ENCODE measurements around the gene PAK6.
A peak's percentile ranks its signal among the peaks of the same experiment; 100 is the strongest.

PAK6 gene

DNA sequence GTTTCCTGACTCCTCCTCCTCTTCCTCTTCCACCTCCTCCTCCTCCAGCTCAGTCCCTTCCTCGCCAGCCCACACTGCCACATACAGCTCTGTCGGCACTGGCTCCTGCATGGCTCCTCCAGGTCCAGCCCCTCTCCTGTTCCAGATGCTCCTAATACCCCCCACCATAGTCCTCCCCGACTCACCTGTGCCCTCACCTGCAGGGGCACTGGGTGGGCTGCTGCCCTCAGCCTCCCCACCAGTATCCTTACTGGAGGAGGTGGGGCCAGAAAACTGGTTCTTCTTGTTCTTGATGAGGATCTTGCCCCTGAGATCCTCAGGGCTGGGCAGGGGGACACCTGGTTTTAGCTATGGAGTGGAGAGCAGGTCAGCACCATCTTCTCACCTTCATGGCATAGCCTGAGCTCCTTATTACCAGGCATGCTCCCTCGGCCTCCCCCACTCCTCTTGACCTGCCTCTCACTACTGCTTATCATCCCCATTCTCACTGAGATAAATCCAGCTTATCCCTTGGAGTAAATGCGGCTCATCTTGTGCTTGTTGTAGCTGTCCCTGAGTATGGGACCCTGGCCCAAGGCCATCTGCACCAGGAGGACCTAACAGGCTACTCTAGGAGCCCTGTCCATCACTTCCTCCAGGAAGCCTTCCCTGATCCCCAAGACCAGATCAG is 57.8 kb downstream of the PAK6 start:
- DNase-seq = no peak
- in situ Hi-C loops (cut with MboI; ENCODE audit: low pct_unique_long_range_greater_than_20kb, low sequenced_read_pairs) = no loop called here

DNA sequence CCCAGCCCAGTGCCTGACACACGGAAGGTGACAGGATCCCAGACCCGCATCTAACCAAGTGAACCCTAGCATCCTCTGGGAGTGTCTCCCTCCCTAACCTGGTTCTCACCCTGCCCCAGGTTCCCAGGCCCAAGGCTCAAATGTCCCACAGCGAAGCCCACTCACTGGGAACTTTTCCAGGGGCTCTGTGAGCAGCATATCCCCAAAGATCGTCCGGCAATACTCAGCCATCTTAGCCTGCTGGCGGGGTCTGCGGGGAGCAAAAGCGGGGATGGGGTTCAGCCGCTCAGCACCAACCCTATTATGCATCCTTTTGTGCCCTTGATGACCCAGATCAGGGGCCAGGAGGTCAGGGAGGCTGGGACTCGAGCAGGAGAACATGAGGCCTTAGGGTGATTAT is 58.5 kb downstream of the PAK6 start:
- in situ Hi-C loops (cut with MboI; ENCODE audit: low pct_unique_long_range_greater_than_20kb, low sequenced_read_pairs) = no loop called here
- no peak for DNase-seq

DNA sequence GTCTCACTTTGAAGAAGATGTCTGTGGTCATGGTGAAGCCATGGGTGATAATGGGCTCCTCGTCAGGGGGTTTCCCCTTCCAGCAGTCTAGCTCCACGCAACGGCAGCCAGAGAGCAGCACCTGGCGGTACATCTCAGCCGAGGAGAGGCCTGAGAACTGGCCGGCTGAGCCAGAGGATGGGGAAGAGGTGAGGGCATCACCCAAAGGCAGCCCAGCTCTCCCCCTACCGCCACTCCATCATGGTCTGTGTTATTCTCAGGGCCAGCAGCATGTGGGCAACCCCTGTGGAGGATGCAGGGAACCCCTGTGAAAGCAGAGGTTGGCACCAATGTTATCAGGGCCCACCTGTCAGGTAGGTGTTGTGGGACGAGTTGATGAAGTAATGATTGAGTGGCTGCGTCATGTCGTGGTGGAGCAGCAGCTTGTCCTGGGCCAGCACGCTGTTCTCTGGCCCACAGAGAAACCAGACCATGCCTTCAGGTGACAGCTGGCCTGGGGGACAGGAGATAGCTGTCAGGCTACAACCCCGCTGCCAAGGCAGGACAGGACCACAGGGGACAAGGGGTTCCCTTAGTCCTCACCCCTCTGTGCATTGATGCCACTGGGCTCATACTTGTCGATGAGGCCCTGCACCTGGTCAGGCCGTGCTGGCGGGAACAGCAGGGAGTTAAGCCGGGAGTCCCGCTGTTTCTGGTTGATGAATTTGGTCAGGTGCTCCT is 59.5 kb downstream of the PAK6 start:
- in situ Hi-C loops (cut with MboI; ENCODE audit: low pct_unique_long_range_greater_than_20kb, low sequenced_read_pairs) = no loop called here

DNA sequence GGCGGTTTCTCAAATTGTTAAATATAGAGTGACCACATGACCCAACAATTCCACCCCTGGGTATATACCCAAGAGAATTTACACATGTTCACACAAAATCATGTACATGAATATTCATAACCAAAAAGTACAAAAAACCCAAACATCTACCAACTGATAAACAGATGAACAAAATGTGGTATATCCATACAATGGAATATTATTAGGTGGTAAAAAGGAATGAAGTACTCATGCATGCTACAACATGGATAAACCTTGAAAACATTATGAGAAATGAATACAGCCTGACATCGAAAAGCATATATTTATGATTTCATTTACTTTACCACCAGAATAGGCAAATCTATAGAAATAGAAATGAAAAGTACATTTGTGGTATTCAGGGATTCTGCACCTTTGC is 61.5 kb downstream of the PAK6 start:
- in situ Hi-C loops (cut with MboI; ENCODE audit: low pct_unique_long_range_greater_than_20kb, low sequenced_read_pairs) = no loop called here
- no peak for DNase-seq

More for the DNA sequence above, 59.5 kb downstream of the PAK6 start:
- DNase-seq = no peak

DNA sequence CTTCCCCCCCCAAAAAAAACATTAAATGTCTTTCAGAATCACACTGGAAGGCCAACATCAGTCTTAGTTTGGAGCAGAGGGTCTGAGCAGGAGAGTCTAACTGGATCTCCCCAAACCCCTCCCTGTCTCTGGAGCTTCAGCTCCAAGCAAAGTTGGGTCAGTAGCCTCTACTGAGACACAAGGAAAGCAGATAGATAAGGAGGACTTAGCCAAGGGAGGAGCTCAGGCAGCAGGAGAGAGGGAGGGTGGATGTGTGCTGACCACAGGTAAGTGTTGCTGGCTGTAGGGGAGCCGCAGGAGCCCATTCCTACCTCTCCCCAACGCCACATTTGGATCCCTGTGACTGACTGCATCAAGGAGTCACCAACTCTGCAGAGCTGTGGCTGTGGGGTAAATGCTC is 61.9 kb downstream of the PAK6 start:
- in situ Hi-C loops (cut with MboI; ENCODE audit: low pct_unique_long_range_greater_than_20kb, low sequenced_read_pairs) = no loop called here

DNA sequence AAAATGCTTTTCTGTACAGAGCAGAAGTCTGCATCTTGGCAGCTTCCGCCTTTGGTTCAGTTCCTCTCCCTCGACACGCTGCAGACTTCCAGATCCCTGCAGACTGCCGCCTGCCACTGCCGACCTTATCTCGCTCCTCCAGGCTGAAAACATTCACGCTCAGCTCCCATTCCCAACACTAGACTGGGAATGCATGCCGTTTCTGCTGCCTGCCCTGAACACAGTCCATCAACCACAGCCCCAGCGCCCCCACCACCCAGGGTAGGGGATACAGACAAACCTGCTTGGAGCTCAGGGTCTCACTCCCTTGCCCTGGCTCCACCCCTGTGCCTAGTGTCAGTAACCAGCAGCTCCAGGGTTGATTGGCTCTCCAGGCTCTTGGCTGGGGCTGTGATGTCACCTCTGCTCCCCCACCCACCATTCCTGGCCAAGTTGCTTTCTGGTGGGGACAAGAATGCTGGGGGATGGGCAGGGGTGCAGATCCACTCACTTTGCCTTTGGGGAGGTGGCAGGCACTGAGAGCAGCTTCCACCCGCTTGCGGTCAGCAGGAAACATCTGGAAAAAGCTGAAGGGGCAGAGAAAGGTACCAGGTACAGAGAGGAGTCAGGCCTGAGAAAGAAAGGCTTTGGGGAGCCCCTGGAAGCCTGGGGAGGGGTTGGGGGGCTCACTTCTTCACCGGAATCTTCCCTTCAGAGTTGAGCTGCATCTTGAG is 62.8 kb downstream of the PAK6 start:
- no peak for DNase-seq
- in situ Hi-C loops (cut with MboI; ENCODE audit: low pct_unique_long_range_greater_than_20kb, low sequenced_read_pairs) = no loop called here

More for the DNA sequence above, 61.9 kb downstream of the PAK6 start:
- no peak for DNase-seq

DNA sequence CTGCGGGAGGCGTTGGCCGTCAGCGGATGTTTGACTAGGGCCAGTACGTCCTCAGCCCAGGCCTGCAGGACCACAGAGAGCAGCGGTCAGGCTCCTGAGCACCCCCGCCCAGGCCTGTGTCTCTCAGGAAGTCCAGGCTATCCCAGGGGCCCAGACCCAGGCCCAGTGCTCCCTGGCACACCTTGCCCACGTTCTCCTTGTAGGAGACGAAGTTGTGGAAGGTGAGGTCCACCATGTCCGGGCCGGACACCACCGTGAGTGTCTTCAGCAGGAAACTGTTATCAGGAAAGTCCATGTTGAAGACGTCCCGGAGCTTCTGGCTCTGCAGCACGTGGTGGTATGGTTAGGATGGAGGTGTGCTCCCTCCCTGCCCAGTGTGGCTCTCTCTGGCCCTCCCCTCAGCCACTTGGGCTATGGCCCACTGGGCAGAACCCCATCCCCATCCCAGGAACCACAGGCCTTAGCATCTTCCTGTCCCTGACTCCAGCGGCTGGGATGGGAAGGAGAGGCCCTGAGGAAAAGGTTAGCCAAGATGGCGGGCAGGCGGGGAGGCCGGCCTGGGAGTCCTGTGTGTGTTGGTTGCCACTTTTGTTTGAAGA is 63.5 kb downstream of the PAK6 start:
- DNase-seq = no peak

DNA sequence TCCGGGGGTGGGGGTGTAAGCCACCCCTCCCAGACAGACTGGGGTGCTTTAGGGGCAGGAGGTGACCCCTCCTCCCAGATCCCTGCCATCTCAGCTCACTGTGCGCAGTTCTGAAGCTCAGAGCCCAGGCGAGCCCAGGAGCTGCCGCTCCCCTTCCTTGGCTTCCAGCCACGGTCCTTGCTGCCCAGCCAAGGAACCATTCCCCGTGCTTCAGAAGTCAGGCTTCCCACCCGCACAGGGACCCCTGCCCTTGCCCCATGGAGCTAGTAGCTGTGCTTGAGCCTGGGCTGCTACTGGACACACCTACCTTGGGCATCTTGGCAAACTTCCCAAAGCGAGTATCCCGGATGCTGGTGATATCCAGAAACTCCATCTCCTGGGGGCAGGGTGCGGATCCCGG is 64.1 kb downstream of the PAK6 start:
- DNase-seq = no peak
- in situ Hi-C loops (cut with MboI; ENCODE audit: low pct_unique_long_range_greater_than_20kb, low sequenced_read_pairs) = no loop called here

More for the DNA sequence above, 63.5 kb downstream of the PAK6 start:
- in situ Hi-C loops (cut with MboI; ENCODE audit: low pct_unique_long_range_greater_than_20kb, low sequenced_read_pairs) = no loop called here

DNA sequence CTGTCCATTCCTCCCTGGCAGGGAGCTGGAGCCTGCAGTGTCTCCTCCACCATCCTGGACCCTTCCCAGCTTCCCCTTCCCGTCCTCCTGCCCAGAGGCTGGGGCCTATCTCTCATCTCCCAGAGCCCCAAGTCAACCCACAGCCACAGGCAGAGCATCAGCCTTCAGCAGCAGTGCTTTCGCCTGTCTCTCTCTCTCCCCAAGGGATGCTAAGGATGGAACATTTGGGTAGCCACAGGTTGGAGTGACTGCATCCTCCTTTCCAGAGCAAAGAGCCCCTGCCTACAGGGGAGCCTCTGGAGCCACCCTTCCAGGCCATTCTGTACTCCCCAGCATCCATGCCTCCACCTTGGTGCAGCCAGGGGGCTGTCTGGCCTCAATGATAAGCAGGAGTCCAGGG is 64.7 kb downstream of the PAK6 start:
- DNase-seq = no peak
- in situ Hi-C loops (cut with MboI; ENCODE audit: low pct_unique_long_range_greater_than_20kb, low sequenced_read_pairs) = no loop called here

DNA sequence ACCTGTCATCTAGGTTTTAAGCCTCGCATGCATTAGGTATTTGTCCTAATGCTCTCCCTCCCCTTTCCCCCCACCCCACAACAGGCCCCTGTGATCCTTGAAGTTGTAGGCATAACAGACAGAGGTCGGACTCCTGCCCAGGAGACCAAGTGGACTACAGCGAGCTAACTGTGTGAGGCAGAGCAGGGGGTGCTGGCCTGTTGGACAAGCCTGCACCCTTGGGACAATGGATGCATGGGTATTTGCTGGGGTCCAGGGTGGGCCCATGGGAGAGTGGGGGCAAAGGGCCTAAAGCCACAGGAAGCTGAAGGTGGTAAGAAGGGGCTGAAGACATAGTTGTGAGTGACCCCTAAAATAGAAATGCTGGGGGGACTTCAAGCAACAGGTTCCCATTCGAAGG is 66.4 kb downstream of the PAK6 start:
- DNase-seq = no peak
- in situ Hi-C loops (cut with MboI; ENCODE audit: low pct_unique_long_range_greater_than_20kb, low sequenced_read_pairs) = no loop called here

DNA sequence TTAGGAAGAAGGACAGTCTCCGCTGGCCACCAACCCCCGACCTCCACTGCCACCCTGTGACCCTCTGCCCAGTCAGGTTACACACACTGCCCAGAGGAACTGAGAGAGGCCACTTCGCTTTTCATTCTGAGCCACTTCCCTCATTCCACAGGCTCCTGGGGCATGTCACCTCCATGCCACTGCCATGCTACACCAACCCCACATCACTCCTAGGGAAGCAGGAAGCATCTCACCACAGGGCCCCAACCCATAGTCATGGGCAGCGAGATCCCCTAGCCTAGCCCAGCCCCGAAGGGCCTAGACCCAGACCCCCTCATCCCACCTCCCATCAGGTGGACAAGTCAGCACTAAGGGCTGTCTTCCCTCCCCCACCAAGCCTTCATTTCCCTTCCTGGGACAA is 67.5 kb downstream of the PAK6 start:
- DNase-seq = no peak
- in situ Hi-C loops (cut with MboI; ENCODE audit: low pct_unique_long_range_greater_than_20kb, low sequenced_read_pairs) = no loop called here

DNA sequence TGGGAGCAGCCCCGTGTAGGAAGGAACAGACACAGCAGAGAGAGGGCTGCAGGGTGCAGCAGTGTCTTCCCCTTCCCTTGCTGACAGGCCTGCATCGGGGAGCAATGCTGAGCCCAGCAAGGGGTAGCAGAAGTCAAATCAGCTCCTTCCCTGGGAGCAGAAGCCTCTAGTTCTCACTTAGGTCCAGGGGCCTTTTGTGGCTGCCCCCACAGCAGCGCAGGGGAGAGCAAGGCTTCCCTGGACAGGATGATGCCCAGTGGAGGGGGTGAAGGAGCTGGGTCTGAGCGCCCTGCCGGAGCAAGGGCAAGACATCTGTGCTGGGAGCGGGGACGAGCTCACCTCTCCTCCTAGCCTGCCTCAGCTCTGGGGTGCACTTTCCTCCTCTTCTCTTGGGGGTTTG is 68.0 kb downstream of the PAK6 start:
- in situ Hi-C loops (cut with MboI; ENCODE audit: low pct_unique_long_range_greater_than_20kb, low sequenced_read_pairs) = no loop called here
- peak; percentile 32 for DNase-seq

DNA sequence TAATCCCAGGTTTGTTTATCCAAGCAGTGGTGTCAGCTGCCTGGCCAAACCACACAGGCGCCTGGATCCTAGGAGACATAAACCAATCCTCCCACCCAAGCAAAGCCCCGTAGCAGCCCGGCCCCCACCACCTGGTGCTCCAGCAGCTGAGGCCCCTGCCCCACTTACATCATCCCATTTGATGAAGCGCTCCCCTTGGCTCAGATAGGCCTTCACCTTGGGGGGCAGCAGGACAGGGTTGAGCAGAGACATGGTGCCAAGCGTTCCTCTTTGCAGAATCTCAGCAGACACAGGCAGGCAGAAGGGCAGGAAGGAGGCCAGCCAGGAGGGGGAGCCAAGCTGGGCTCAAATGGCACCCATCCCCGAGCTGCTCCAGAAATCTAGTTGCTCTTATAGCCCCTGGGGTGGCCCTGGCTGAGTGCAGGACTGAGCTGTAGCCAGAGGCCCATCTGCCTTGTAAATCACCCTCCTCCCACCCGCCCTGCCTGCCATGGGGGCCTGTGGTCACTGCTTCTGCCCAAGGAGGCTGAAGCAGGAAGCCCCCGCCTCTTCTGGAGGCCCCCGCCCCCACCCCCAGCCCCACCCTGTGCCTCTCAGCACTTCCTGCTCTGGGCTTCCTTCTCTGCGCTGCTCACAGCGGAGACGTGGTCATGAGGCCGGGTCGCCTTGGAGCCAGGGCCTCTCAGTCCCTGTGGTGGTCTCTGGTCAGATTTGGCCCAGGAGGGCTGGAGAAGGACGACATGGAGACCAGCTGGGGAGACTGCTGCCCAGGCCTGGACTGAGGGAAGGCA is 68.8 kb downstream of the PAK6 start, which contains the start of gene PLCB2:
PLCB2 (minus strand) TSS at position 515 of the 791 bp plus-strand sequence; CDS start at position 252, 263 bp downstream.
- in situ Hi-C loops (cut with MboI; ENCODE audit: low pct_unique_long_range_greater_than_20kb, low sequenced_read_pairs) = no loop called here
- DNase-seq = peak; percentile 86

DNA sequence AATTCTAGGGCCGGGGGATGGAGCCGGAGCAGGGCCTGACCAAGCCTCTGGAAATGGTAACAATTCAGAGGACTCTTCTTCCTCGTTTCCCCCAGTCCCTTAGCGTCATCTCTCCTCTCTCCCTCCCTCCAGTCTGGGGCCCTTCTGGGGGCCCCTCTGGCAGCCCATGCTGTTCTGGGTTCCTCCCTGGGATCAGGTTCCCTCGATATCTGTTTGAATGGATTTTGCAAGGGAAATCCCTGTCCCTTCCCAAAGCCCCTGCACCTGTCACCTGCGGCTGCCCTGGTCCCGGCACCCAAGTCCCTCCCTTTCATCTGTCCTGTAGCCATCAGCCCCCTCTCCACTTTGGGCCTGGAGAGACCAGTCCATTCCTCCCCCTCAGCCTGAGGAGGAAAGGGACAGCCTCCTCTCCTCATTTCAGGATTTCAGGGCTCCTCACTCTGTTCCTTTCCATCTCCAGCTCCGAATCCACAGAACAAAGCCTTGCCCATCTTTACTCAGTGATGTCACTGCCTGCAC is 70.5 kb downstream of the PAK6 start:
- in situ Hi-C loops (cut with MboI; ENCODE audit: low pct_unique_long_range_greater_than_20kb, low sequenced_read_pairs) = no loop called here
- DNase-seq = no peak

DNA sequence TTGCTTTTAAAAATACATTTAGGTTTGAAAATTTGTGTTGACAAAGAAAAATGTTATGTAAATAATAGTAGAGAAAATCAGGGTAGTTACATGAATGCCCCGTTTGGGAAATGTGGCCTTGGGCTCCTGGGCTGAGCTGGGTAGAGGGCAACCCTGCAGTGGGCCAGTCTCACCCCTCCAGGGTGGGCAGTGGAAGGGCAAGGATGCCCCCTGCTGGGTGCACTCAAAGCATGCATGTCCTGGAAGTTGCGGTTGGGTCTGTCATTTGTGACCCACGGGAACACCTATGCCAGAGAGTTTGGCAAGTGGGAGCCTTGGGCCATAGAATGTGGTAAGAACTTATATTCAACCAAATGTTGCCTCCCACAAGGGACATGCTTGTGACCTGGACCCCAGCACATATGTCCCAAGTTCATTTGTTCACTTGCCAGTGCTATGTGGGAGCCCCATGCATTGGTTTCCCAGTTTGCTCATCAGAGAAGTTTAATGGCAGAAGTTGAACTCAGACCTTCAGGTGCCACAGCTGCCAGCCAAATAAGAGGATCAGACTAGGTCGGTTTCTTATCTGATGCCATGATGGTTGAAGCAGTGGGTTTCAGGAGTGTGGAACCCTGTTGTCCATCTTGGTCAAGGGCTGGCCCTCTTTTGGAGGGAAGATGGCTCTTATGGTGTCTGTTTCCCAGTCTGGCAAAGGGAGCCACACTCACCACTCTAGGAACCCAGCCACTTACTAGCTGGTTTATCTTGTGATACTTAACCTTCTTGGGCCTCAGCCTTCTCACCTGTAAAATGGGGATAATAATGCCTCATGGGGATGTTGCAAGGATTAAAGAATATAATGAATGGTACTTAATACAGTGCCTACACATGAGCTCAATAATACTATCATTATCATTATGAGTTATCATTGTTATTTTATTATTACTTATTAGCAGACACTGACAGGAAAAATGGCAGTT is 71.4 kb downstream of the PAK6 start:
- peak; percentile 84 for DNase-seq
- in situ Hi-C loops (cut with MboI; ENCODE audit: low pct_unique_long_range_greater_than_20kb, low sequenced_read_pairs) = no loop called here

DNA sequence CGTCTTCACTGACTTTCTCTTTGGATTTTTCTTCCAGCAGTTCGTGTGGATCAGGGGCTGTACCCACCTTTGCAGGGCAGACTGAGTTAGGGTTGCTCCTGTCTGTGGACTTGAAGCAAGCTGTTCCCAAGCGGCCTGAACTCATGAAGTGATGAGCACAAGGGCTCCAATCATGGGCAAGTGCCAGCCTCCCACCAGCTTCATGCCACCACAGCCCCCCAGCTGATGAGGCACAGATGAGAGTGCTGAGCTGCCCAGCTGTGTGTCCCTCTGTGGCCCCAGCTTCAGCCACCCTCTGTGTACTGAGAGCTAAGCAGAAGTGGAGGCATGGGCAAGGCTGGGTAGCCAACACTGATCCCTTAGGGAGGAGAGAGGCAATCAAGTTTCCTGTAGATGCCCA is 72.1 kb downstream of the PAK6 start:
- no peak for DNase-seq
- in situ Hi-C loops (cut with MboI; ENCODE audit: low pct_unique_long_range_greater_than_20kb, low sequenced_read_pairs) = no loop called here

DNA sequence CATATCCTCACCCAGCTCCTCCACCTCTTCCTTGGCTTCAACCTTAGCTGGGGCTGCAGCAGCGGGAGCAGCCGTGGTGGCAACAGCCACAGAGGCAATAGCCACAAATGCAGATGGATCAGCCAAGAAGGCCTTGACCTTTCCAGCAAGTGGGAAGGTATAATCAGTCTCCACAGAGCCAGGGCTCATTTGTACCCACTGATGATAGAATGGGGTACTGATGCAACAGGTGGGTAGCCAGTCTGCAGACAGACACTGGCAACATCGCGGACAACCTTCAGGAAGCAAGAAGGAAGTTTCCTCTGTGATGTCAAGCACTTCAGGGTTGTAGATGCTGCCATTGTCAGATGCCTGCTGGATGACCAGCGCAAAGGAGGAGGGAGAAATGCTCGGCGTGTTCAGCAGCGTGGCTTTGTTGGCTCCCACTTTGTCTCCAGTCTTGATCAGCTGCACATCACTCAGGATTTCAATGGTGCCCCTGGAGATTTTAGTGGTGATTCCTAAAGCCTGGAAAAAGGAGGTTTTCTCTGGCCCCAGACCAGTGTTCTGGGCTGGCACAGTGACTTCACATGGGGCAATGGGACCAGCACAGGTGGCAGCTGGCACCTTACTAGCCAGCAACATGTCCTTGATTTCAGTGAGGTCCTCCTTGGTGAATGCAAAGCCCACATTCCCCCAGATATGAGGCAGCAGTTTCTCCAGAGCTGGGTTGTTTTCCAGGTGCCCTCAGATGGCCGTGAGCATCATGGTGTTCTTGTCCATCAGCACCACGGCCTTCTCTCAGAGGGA is 73.7 kb downstream of the PAK6 start:
- DNase-seq = no peak
- in situ Hi-C loops (cut with MboI; ENCODE audit: low pct_unique_long_range_greater_than_20kb, low sequenced_read_pairs) = no loop called here

Data from KBM-7 (cell line).